Endothelial cell of umbilical vein (primary cell): ENCODE data around the gene TNFSF13. TPM values are rescaled to one million over a fixed set of nuclear protein-coding genes. Genes with fewer than 3 reads are reported as not detected.

Source experiments
- BruUV-seq: library from RNA; stranded (reverse); fragments of 400-500 nt; replicated peaks from 2 replicates; lab custom pipeline; 2021; lab: Mats Ljungman, UMichigan
- CTCF ChIA-PET: fragments of 300-600, 350-600 bp; sonication (Branson Sonifier 250); formaldehyde crosslinking; loops from one replicate; lab custom pipeline; 2021; ENCODE audit warnings: antibody characterized with exemption, inconsistent platforms; lab: Charles Lee
- POLR2A ChIA-PET: fragments of 300-600, 350-600 bp; sonication (Branson Sonifier 250); formaldehyde crosslinking; loops from one replicate; lab custom pipeline; 2021; ENCODE audit warnings: antibody characterized with exemption, inconsistent platforms; lab: Charles Lee
- DNase-seq: peaks from one replicate; pipeline ENCODE4 v3.0.0-alpha.2; 2011; ENCODE audit warnings: low read depth, low spot score
- FAIRE-seq: peaks from 2 replicates; lab custom pipeline; 2011; peaks lifted over from hg19 to GRCh38; lab: Jason Lieb, UNC
- H2AFZ ChIP-seq: 2 replicates; pipeline ENCODE4 v1.6.0; 2012; ENCODE audit warnings: low read depth, low read length, control low read depth, inconsistent platforms
- H3K27ac ChIP-seq: 2 replicates; pipeline ENCODE4 v1.5.1; 2011; ENCODE audit warnings: low read depth, mild to moderate bottlenecking, control low read depth, low read length, moderate library complexity; ENCODE audit not compliant: insufficient read depth
- H3K27me3 ChIP-seq, 2 experiments: 2 replicates each; pipeline versions ENCODE4 v1.6.0 to v1.6.1; 2011; ENCODE audit warnings: low read length in 2 of 2, mixed read lengths in 1 of 2; ENCODE audit not compliant: control insufficient read depth in 2 of 2, insufficient read depth in 2 of 2
- H3K36me3 ChIP-seq, 2 experiments: 2 replicates in 1 of 2; 3 replicates in 1 of 2; pipeline ENCODE4 v1.5.1; 2011; ENCODE audit warnings: low read length in 2 of 2, mild to moderate bottlenecking in 1 of 2, moderate library complexity in 1 of 2; ENCODE audit not compliant: control insufficient read depth in 2 of 2, insufficient read depth in 2 of 2; ENCODE audit errors: extremely low read depth in 1 of 2
- H3K4me1 ChIP-seq: 3 replicates; pipeline ENCODE4 v1.5.1; 2011; ENCODE audit warnings: mild to moderate bottlenecking, low read length; ENCODE audit not compliant: control insufficient read depth, insufficient read depth; ENCODE audit errors: extremely low read depth
- H3K4me2 ChIP-seq: 2 replicates; pipeline ENCODE4 v1.6.1; 2011; ENCODE audit warnings: low read length, control low read depth, mixed read lengths; ENCODE audit not compliant: insufficient read depth
- H3K4me3 ChIP-seq, 3 experiments: fragments of 200-600 bp in 1 of 3; sonication (generic), shearing (Covaris generic) in 1 of 3; replicated peaks in 1 of 3; 2 replicates each; pipeline ENCODE4 v1.5.1; 2011 to 2016; ENCODE audit warnings: control low read depth in 3 of 3, low read length in 3 of 3, mild to moderate bottlenecking in 2 of 3, inconsistent platforms in 1 of 3, low read depth in 1 of 3, moderate library complexity in 1 of 3; ENCODE audit not compliant: insufficient read depth in 1 of 3
- H3K79me2 ChIP-seq: 2 replicates; pipeline ENCODE4 v1.6.0; 2012; ENCODE audit warnings: low read length, inconsistent platforms; ENCODE audit not compliant: control insufficient read depth, insufficient read depth
- H3K9ac ChIP-seq: replicated peaks from 2 replicates; pipeline ENCODE3; 2011; ENCODE audit warnings: low read length, control low read depth; ENCODE audit not compliant: insufficient read depth; ENCODE audit errors: extremely low read depth
- H3K9me1 ChIP-seq: replicated peaks from 3 replicates; pipeline ENCODE4 v1.6.0; 2011; ENCODE audit warnings: mild to moderate bottlenecking, low read length; ENCODE audit not compliant: control insufficient read depth, insufficient read depth; ENCODE audit errors: extremely low read depth
- H3K9me3 ChIP-seq: replicated peaks from 2 replicates; pipeline ENCODE4 v1.5.1; 2012; ENCODE audit warnings: low read length, inconsistent platforms; ENCODE audit not compliant: control insufficient read depth, insufficient read depth
- H4K20me1 ChIP-seq: replicated peaks from 2 replicates; pipeline ENCODE3; 2011; ENCODE audit warnings: mild to moderate bottlenecking, low read length; ENCODE audit not compliant: control insufficient read depth, insufficient read depth; ENCODE audit errors: extremely low read depth
- EZH2 ChIP-seq: IDR thresholded peaks from 2 replicates; pipeline ENCODE4 v1.6.1; 2012; ENCODE audit warnings: borderline replicate concordance, low read depth, mild to moderate bottlenecking, moderate library complexity, low read length, inconsistent platforms; ENCODE audit not compliant: severe bottlenecking
- FOS ChIP-seq: IDR thresholded peaks from 2 replicates; pipeline ENCODE4 v1.6.1; 2011; ENCODE audit warnings: mild to moderate bottlenecking, low read length, moderate library complexity, borderline replicate concordance; ENCODE audit not compliant: insufficient read depth
- GATA2 ChIP-seq: IDR thresholded peaks from 2 replicates; pipeline ENCODE4 v1.7.0; 2011; ENCODE audit warnings: low read depth, mild to moderate bottlenecking, moderate library complexity, mixed read lengths, low read length; ENCODE audit not compliant: insufficient read length, insufficient read depth
- JUN ChIP-seq: IDR thresholded peaks from 2 replicates; pipeline ENCODE4 v1.6.1; 2011; ENCODE audit warnings: borderline replicate concordance, low read depth; ENCODE audit not compliant: insufficient read length, insufficient read depth
- MYC ChIP-seq: IDR thresholded peaks from one replicate; pipeline ENCODE4 v1.6.1; 2011; ENCODE audit warnings: mild to moderate bottlenecking, low read depth, low read length
- POLR2A ChIP-seq: IDR thresholded peaks from 2 replicates; pipeline ENCODE4 v1.6.1; 2012; ENCODE audit warnings: low read depth, mild to moderate bottlenecking, control low read depth, low read length
- POLR2AphosphoS5 ChIP-seq: IDR thresholded peaks from 2 replicates; pipeline ENCODE4 v1.6.1; 2012; ENCODE audit warnings: low read depth, mild to moderate bottlenecking, control low read depth, low read length, moderate library complexity; ENCODE audit not compliant: insufficient read depth
- dilution Hi-C: fragments of 300-500 bp; cut with MboI; formaldehyde crosslinking; loops from one replicate; pipeline ENCODE4 v1.15.0; 2019; ENCODE audit warnings: low sequenced_read_pairs; ENCODE audit not compliant: extremely low pct_ligation_motif_present
- intact Hi-C: fragments of 100-400 bp; cut with micrococcal nuclease; formaldehyde crosslinking; loops from one replicate; pipeline ENCODE4 v1.10.0; 2022
- polyA plus RNA-seq, 4 experiments: library from polyadenylated mRNA; depleted of rRNA in 3 of 4; stranded (reverse) in 3 of 4; unstranded in 1 of 4; fragments of >200 nt; gene quantifications; 2 replicates each; pipeline versions ENCODE4 v1.2.1 to v1.2.3, GENCODE V29; 2011 to 2012; ENCODE audit warnings: missing spikeins in 1 of 4
- total RNA-seq: library from RNA; stranded (reverse); gene quantifications from 2 replicates; pipeline ENCODE4 v1.2.3, GENCODE V29; 2021
- TF ChIP-seq, protein P1 (sequence below): IDR thresholded peaks from 2 replicates; pipeline ENCODE4 v1.6.1; 2011; ENCODE audit not compliant: insufficient read depth, insufficient read length
- TF ChIP-seq, protein P2 (sequence below), 2 donors: IDR thresholded peaks; 1 replicate in 1 of 2; 2 replicates in 1 of 2; pipeline ENCODE4 v1.5.1; 2011; ENCODE audit warnings: low read length in 2 of 2, mild to moderate bottlenecking in 2 of 2, moderate library complexity in 2 of 2, control low read depth in 1 of 2, inconsistent platforms in 1 of 2, low read depth in 1 of 2; ENCODE audit not compliant: insufficient read depth in 1 of 2; ENCODE audit errors: extremely low read depth in 1 of 2

The TNFSF13 gene
- total and polyA plus RNA-seq, 2 donors (not counting 3 experiments of a cell fraction or from before 2014, with no cell fraction given), result 3.6 to 5.4 TPM

DNA sequence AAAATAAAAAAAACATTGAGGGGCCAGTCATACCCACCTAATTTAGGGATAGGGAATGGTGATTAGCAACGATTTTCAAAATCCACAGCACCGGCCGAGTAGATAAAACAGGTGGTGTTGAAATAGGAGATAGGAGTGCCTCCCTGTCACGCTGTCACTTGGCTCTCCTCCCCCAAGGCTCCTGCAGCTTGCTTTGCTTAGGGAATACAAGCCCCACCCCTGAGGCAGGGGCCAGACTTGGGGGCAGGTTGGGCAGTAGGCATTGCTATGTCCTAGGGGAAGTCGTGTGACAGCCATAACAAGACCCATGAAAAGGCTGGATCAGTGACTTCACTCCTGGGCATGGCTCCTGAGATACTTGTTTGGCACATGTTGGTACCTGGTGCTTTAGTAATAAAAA, 48.6 kb upstream of the TNFSF13 start:
- Histone ChIP-seq H3K9me1 (no peaks in the 10 kb centered on the region), H3K27ac (no peak overlapping the region), H3K9me3 (no peaks in the 10 kb centered on the region), H3K79me2 (no peaks in the 10 kb centered on the region), H3K4me1 (no peaks in the 10 kb centered on the region), H3K9ac (no peak overlapping the region), H3K4me2 (no peak overlapping the region), H2AFZ (no peak overlapping the region), H4K20me1 (no peaks in the 10 kb centered on the region), H3K4me3 (no peak overlapping the region), H3K27me3 (no peaks in the 10 kb centered on the region), H3K36me3 (peaks cover 22 to 63% of the 10 kb centered on the region in 2 experiments)
- intact Hi-C loops (no loop called here), dilution Hi-C loops (no loop called here)
- DNase-seq (no peak), FAIRE-seq (no peak)
- ChIA-PET POLR2A (no interaction called here), CTCF (interaction anchor here (0.9 to 3.5 kb wide), 3 partner anchors 49 to 79 kb away, joined by 3 to 29 read pairs (median 5); partner anchors contain the start of genes SENP3 and TNFSF13)
- TF ChIP-seq, protein P1, sequence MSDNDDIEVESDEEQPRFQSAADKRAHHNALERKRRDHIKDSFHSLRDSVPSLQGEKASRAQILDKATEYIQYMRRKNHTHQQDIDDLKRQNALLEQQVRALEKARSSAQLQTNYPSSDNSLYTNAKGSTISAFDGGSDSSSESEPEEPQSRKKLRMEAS, result no peak
- TF ChIP-seq, protein P2, sequence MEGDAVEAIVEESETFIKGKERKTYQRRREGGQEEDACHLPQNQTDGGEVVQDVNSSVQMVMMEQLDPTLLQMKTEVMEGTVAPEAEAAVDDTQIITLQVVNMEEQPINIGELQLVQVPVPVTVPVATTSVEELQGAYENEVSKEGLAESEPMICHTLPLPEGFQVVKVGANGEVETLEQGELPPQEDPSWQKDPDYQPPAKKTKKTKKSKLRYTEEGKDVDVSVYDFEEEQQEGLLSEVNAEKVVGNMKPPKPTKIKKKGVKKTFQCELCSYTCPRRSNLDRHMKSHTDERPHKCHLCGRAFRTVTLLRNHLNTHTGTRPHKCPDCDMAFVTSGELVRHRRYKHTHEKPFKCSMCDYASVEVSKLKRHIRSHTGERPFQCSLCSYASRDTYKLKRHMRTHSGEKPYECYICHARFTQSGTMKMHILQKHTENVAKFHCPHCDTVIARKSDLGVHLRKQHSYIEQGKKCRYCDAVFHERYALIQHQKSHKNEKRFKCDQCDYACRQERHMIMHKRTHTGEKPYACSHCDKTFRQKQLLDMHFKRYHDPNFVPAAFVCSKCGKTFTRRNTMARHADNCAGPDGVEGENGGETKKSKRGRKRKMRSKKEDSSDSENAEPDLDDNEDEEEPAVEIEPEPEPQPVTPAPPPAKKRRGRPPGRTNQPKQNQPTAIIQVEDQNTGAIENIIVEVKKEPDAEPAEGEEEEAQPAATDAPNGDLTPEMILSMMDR (IDR thresholded peaks at IDR 0.05; ENCODE audit: extremely low read depth in 1 of 2, insufficient read depth in 1 of 2, low read depth in 1 of 2, low read length in 2 of 2), result no peak
- no peak for TF ChIP-seq JUN
- no peak for TF ChIP-seq POLR2A
- no peak for TF ChIP-seq FOS
- no peak for TF ChIP-seq GATA2
- TF ChIP-seq POLR2AphosphoS5, result no peak
- no peak for TF ChIP-seq MYC
- no peak for TF ChIP-seq EZH2
- no TSS peak for BruUV-seq
